Transverse colon (tissue), 3 donors: ENCODE results near the gene RSPH4A.
A peak's percentile ranks its signal among the peaks of the same experiment; 100 is the strongest.

Experiments used
- EP300 ChIP-seq: sonication (generic); formaldehyde crosslinking; IDR thresholded peaks from one replicate; pipeline ENCODE4 v1.6.1; 2017; ENCODE audit warnings: antibody characterized with exemption, low read depth
- POLR2A ChIP-seq: fragments of 450-650 bp; IDR thresholded peaks from one replicate; pipeline ENCODE4 v1.6.1; 2016; ENCODE audit warnings: antibody characterized with exemption, mild to moderate bottlenecking, moderate library complexity
- TF ChIP-seq, protein P1 (sequence below), 5 experiments: fragments of 200-600 bp in 3 of 5; fragments of 450-650 bp in 2 of 5; sonication (generic) in 3 of 5; IDR thresholded peaks; 1 replicate in 2 of 5; 2 replicates in 3 of 5; pipeline ENCODE4 v1.5.1; 2016 to 2017; ENCODE audit warnings: antibody characterized with exemption in 5 of 5, inconsistent platforms in 3 of 5, mild to moderate bottlenecking in 2 of 5, moderate library complexity in 1 of 5

DNA sequence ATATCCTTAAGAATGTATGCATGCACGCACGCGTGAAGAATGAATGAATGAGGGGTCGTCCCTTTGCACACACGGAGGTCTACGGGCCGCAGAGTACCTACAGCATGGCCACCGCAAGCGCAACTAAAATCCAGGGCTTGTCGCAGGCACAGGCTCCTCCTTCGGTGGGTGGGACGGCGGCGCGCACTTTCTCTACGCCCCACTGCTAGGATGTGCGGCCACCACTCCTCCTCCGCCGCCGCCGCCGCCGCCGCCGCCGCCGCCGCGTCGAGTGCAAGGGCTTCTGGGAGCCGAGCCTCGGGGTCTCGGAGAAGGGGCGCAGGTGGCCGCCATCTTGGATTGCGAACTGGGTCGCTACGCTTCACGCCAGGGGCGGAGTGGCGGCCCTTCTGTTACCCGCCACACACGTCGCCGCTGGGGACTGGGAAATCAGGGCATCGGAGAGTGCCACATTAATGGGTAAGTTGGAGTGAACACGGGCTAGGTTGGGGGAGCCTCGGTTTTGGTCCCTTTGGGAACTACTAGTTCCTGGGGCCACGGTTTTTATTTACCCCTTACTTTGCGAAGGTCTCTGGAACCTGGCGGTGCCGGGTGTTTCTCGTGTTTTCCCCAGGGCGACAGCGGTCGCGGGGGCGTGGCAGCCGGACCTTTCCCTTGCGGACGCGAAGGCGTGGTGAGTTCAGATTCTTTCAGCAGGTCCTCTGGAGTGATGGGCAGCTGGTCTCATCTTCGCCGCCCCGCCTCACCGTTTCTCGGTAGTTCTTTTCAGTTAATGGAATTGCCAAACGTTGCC is 64.8 kb downstream of the RSPH4A start, which contains the start of gene KPNA5:
- TF ChIP-seq, protein P1, sequence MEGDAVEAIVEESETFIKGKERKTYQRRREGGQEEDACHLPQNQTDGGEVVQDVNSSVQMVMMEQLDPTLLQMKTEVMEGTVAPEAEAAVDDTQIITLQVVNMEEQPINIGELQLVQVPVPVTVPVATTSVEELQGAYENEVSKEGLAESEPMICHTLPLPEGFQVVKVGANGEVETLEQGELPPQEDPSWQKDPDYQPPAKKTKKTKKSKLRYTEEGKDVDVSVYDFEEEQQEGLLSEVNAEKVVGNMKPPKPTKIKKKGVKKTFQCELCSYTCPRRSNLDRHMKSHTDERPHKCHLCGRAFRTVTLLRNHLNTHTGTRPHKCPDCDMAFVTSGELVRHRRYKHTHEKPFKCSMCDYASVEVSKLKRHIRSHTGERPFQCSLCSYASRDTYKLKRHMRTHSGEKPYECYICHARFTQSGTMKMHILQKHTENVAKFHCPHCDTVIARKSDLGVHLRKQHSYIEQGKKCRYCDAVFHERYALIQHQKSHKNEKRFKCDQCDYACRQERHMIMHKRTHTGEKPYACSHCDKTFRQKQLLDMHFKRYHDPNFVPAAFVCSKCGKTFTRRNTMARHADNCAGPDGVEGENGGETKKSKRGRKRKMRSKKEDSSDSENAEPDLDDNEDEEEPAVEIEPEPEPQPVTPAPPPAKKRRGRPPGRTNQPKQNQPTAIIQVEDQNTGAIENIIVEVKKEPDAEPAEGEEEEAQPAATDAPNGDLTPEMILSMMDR (IDR thresholded peaks at IDR 0.05) = no peak
- no peak for TF ChIP-seq EP300
- peak; percentile 58 for TF ChIP-seq POLR2A
